ENCODE results near the gene PZP.

PZP gene

DNA sequence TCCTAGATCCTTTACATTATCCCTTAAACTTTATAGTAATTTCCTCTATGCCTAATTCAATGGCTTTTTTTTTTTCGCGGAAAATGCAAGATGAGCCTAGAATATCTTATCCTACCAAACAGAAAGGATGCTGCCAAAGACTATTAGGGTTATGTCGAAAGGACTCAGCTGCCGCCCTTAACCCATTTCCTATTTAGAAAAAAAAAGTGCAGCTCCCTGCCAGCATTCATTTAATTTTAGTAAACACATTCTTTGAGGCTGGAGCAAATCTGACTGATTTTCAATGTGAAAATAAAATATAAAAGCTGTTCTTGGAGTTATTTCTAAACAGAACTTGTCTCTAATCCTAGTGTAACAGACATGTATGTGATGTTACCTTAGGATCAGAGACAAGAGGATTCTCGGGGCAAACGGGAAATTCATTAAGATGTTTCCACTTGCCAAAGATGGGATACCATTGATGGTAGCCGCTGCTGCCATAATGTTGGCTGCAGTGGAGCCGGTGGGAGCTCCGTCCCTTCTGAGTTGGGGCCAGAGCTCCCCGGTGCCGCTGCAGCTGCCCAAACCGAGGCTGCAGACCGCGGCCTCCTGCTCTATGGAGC lies 84.3 kb downstream of the PZP start:
- DNase-seq (ENCODE audit: low spot score), result no peak

- DNase-seq (ENCODE audit: low spot score), result no peak
Measured at GRCh38 chr12:9122091-9122609, 86.0 kb downstream of the PZP start.

GRCh38 chr12:9120487-9121184 lies 87.6 kb downstream of the PZP start:
- no peak for DNase-seq (ENCODE audit: low spot score)

DNA sequence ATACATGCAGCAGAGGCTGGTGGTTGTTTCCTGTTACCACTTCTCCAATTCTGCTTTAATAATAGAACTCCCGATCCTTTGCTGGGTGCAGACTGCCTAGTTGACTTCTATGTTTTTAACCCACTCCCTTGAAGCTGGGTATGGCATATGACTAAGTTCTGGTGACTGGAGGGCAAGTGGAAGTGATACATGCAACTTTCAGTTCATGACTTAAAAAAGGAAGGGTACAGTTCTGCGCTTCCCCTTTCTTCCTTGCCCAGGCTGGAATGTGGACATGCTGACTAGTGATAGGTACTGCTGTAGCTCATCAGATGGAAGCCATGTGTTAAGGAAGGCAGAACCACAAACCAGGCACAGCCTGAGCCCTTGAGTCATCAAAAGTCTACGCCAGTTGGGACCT lies 90.0 kb downstream of the PZP start:
- DNase-seq (ENCODE audit: low spot score), result peak; percentile 12

- no peak for DNase-seq (ENCODE audit: low spot score)
Measured at GRCh38 chr12:9115731-9116559, 92.2 kb downstream of the PZP start, which contains the start of gene A2M. Gene A2M, minus strand, starts transcription at chr12:9115919. Its CDS starts 70 bp downstream, at chr12:9115849.

DNA sequence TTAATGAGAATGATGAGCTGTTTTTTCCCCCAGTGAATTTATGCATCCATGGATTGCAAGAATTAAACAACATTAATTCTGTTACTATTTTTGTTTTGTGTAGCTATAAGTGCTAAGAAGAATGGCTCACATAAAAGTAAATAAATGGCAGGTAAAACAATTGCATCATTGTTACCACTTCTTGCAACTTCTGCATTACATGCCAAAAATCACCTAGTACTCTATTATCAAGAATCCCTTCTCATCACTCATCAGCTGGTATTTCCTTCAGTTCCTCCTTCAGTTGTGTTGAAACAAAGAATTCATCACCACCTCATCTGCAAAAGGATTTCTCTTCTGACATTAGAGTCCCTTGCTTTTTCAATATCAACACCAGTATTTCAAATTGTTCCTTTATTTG lies 93.2 kb downstream of the PZP start:
- DNase-seq (ENCODE audit: low spot score), result no peak

- DNase-seq (ENCODE audit: low spot score), result no peak
Measured at GRCh38 chr12:9113987-9114309, 94.2 kb downstream of the PZP start.

- no peak for DNase-seq (ENCODE audit: low spot score)
Measured at GRCh38 chr12:9113296-9113986, 94.8 kb downstream of the PZP start.

GRCh38 chr12:9112076-9112853 lies 95.9 kb downstream of the PZP start:
- DNase-seq (ENCODE audit: low spot score), result no peak

DNA sequence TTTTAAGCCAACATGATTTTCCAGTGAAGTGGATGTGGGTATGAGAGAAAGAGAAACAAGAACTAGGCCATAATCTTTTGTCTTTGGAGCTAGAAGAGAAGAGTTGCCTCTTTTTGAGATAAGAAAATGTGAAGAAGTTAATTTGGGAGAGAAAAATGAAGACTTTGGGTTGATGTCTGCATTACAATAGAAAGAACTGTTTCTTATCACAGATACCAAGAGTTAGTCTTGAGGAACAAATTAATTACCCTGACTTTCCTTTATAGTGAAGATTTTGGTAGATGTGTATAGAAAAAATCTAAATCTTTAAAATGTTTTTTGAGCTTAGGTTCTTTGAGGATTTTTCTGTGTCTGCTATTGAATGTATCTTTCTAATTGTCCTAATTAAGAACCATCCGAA lies 96.7 kb downstream of the PZP start:
- DNase-seq (ENCODE audit: low spot score), result no peak

- no peak for DNase-seq (ENCODE audit: low spot score)
Measured at GRCh38 chr12:9109737-9110491, 98.3 kb downstream of the PZP start.

- no peak for DNase-seq (ENCODE audit: low spot score)
Measured at GRCh38 chr12:9109213-9109522, 99.0 kb downstream of the PZP start.

GRCh38 chr12:9108504-9109212 lies 99.5 kb downstream of the PZP start:
- DNase-seq (ENCODE audit: low spot score), result no peak

DNA sequence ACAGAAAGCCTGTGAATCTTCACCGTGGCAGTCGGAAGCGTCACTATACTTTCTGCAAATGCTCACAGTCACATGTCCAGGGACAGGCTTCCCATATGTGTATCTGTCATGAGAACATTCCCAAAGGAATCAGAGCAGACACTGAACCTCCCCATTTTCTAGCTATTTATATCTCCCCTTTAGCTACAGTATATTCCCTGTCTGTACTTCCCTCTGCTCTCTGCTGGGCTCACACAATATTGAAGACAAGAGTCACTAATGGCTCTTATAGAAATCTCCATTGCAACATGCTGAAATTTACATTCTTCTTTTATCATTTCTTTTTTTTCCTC lies 100.7 kb downstream of the PZP start:
- DNase-seq (ENCODE audit: low spot score), result no peak

GRCh38 chr12:9106610-9107541 lies 101.3 kb downstream of the PZP start:
- DNase-seq (ENCODE audit: low spot score), result no peak

DNA sequence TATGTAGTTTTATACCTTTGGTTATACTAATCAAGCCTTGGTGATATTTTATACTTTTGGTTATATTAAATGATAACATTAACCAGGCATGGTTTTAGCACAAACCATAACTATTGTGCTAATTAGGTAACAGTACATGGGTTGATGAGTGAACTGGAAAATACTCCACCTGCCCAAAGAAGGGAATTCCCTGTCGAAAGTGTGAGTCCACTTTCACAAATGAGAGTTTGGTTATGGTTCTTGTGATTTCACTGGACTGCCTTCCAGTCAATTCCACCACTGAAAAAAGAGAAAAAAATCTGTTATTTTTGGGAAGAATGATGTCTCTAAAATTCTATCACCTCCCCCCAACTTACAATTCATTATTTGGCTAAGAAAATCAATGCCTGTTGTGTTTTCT lies 102.1 kb downstream of the PZP start:
- no peak for DNase-seq (ENCODE audit: low spot score)

DNA sequence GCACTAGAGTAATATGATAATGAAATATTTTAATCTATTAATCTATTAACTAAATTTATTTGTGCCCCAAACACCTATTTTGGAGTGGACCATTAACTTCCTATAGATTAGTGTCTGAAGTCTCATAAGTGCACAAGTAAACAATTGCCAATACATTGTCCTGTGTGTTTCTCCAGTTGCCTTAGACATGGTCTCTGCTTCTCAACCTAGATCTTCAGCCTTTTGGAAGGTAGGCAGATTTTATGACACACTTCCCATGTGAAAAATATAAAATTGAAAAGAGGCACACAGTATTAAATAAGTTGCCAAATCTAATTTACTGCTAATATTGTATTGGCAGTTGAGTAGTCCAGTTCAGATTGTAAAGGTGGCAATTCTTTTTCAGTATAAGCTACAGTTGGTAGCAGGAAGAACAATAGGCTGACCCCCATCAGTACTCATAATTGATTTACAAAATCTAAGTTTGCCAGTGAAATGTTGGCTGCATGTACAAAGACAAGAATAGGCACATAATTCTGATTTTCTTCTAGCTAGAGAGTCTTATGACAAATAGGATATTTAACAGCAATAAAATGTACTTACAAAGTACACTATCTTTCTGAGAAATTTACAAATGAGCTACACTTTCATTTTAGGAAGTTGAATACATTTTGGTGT lies 103.3 kb downstream of the PZP start:
- no peak for DNase-seq (ENCODE audit: low spot score)

DNA sequence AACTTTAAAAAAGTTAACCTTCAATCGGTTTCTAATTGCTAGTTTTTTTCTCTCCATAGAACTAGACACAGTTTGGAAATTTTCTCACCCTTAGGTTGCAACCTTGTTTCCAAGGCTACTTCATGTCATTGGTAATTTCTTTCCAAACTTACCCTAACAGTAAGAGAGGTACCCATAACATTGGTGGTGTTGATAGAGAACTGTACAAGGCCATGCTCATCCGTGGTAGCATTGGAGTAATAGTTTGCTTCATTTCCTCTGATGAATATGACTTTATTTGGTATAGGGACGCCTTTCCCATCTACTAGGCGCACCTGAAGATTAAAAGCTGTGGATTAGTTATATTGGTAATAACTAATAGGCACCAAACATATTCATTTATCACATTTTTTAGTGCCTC lies 104.1 kb downstream of the PZP start:
- no peak for DNase-seq (ENCODE audit: low spot score)
